Calu3 (cell line): ENCODE data around the gene SMARCA2. TPM values are rescaled to one million over a fixed set of nuclear protein-coding genes. Genes with fewer than 3 reads are reported as not detected.

ENCODE experiments used
- Bru-seq: library from RNA; stranded (reverse); fragments of 400-500 nt; gene quantifications from one replicate; lab custom pipeline; 2021; lab: Mats Ljungman, UMichigan
- BruChase-seq, 2 experiments: library from RNA; stranded (reverse); fragments of 400-500 nt; gene quantifications; one replicate each; lab custom pipeline; 2021; lab: Mats Ljungman, UMichigan
- BruUV-seq: library from RNA; stranded (reverse); fragments of 400-500 nt; replicated peaks from 2 replicates; lab custom pipeline; 2021; lab: Mats Ljungman, UMichigan
- CTCF ChIA-PET: fragments of 300-600 bp; sonication (Branson Sonifier 250); formaldehyde crosslinking; loops from one replicate; lab custom pipeline; 2022; ENCODE audit warnings: antibody characterized with exemption; lab: Charles Lee
- DNase-seq: peaks from one replicate; pipeline ENCODE4 v3.0.0; 2022
- H3K27ac Mint-ChIP-seq: one replicate; pipeline ENCODE4 v1.8.0; 2022; ENCODE audit warnings: mixed read lengths; ENCODE audit not compliant: unreplicated experiment
- H3K27me3 Mint-ChIP-seq: one replicate; pipeline ENCODE4 v1.8.0; 2022; ENCODE audit warnings: mixed read lengths; ENCODE audit not compliant: unreplicated experiment
- H3K36me3 Mint-ChIP-seq: one replicate; pipeline ENCODE4 v1.8.0; 2022; ENCODE audit warnings: mild to moderate bottlenecking, moderate library complexity, mixed read lengths; ENCODE audit not compliant: insufficient read depth, unreplicated experiment
- H3K4me1 Mint-ChIP-seq: one replicate; pipeline ENCODE4 v1.8.0; 2022; ENCODE audit warnings: mild to moderate bottlenecking, low read depth, mixed read lengths; ENCODE audit not compliant: unreplicated experiment
- H3K4me3 Mint-ChIP-seq: one replicate; pipeline ENCODE4 v1.8.0; 2022; ENCODE audit warnings: mild to moderate bottlenecking, low read depth, moderate library complexity, mixed read lengths; ENCODE audit not compliant: unreplicated experiment
- H3K9me3 Mint-ChIP-seq: one replicate; pipeline ENCODE4 v1.8.0; 2022; ENCODE audit warnings: low read depth, mixed read lengths; ENCODE audit not compliant: unreplicated experiment
- intact Hi-C: fragments of 100-400 bp; cut with micrococcal nuclease; formaldehyde crosslinking; loops from one replicate; pipeline ENCODE4 v1.10.0; 2022; ENCODE audit not compliant: unreplicated experiment
- long read RNA-seq: library from polyadenylated mRNA; stranded (forward); transcript quantifications from one replicate; pipeline ENCODE4 v2.0.0, GENCODE V29; 2022
- total RNA-seq: library from RNA; stranded (reverse); gene quantifications from 2 replicates; pipeline ENCODE4 v1.2.3, GENCODE V29; 2022
- TF ChIP-seq, protein P1 (sequence below): fragments of 200-600 bp; IDR thresholded peaks from one replicate; pipeline ENCODE4 v1.8.0; 2022; ENCODE audit warnings: antibody characterized with exemption; ENCODE audit not compliant: unreplicated experiment

The SMARCA2 gene
- total RNA-seq (39.3 and 47.4 TPM in 2 replicates), Bru-seq, nascent RNA (percentile 59 among the genes with signal in this experiment), BruChase-seq, experiment 1, labeled RNA remaining after a 6-hour chase (percentile 53 among the genes with signal in this experiment), BruChase-seq, experiment 2, labeled RNA remaining after a 2-hour chase (percentile 50 among the genes with signal in this experiment)
- long read RNA-seq, full-length matches to known transcripts = 3 of 20 reads
- long read RNA-seq, partial matches to known transcripts = 7 of 20 reads
- long read RNA-seq, other reads (novel, unspliced or antisense) = 10 of 20 reads

DNA sequence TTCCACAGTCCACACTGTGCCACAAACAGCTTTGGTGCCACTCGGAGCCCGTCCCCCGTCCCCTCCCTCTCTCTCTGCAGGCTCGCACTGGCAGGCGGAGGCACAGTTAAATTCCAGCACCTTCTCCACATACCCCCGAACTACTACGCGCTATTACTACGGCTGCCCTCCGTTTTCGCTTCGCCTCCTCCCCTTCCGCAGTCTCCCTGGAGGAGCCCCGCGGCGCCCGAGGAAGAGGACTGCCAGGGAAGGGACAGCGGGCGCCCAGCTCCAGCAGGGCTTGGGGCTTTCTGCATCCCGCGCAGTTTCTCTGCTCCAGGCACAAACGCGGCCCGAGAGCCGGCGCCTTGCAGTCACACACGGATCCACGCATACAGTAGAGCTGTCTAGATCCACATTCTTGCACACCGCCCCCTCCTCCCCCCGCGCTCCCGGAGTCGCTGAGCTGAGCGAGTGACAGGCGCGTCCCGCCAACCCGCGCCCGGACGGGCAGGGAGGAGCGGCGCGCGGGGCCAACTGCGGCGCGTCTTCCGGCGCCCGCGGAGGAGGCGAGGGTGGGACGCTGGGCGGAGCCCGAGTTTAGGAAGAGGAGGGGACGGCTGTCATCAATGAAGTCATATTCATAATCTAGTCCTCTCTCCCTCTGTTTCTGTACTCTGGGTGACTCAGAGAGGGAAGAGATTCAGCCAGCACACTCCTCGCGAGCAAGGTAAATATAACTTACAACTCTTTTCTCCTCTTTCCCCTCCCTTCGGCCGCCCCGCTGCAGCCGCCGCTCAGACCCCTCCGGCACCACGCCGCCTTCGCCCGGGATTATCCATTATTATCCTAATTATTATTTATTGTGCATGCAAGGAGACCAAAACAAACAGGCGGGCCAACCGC lies at the start of gene SMARCA2:
Gene SMARCA2 (plus strand): TSS at position 652 of the 885 bp plus-strand sequence. CDS start 13,676 bp downstream, outside the sequence.
- Mint-ChIP-seq H3K4me3 (peak within 1 kb of the TSS; percentile 99), H3K36me3 (peaks cover 43% of the 10 kb centered on the region), H3K27ac (peak within 1 kb of the TSS; percentile 47), H3K4me1 (no peaks in the 10 kb centered on the region), H3K9me3 (no peaks in the 10 kb centered on the region), H3K27me3 (peaks cover 15% of the 10 kb centered on the region)
- no TSS peak for BruUV-seq
- intact Hi-C loops = no loop called here
- TF ChIP-seq, protein P1, sequence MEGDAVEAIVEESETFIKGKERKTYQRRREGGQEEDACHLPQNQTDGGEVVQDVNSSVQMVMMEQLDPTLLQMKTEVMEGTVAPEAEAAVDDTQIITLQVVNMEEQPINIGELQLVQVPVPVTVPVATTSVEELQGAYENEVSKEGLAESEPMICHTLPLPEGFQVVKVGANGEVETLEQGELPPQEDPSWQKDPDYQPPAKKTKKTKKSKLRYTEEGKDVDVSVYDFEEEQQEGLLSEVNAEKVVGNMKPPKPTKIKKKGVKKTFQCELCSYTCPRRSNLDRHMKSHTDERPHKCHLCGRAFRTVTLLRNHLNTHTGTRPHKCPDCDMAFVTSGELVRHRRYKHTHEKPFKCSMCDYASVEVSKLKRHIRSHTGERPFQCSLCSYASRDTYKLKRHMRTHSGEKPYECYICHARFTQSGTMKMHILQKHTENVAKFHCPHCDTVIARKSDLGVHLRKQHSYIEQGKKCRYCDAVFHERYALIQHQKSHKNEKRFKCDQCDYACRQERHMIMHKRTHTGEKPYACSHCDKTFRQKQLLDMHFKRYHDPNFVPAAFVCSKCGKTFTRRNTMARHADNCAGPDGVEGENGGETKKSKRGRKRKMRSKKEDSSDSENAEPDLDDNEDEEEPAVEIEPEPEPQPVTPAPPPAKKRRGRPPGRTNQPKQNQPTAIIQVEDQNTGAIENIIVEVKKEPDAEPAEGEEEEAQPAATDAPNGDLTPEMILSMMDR = no peak
- CTCF ChIA-PET = no interaction called here
- peak; percentile 90 for DNase-seq

DNA sequence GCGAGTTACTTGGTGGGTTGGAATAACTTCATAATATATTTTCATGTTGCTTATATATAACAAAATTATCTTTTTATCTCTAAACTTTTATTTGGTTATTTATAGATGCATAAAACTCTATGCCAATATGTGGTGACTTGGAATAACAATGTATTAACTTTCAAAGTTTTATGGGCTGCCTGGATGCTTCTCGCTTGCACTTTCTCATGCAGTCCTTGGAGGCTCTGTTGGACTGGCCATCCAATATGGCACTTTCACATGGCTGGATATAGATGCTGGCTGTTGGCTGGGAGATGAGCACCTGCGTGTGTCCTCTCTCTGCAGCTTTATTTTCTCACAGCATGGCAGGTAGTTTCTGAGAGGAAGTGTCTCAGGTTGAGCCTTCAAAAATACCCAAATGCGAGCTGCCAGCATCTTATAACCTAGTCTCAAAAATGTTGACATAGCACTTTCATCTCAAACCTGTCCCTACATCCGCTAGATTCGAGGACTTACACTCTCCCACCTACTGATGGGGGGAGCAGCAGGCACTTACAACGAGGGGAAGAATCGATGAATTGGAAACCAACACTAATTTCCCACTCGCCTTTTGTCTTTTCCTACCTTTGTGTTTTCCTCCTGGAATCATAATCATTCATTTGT lies 48.3 kb upstream of the SMARCA2 start:
- Mint-ChIP-seq H3K27me3 (peaks cover 12% of the 10 kb centered on the region), H3K4me1 (no peaks in the 10 kb centered on the region), H3K4me3 (no peak overlapping the region), H3K36me3 (no peaks in the 10 kb centered on the region), H3K9me3 (no peaks in the 10 kb centered on the region), H3K27ac (no peak overlapping the region)
- CTCF ChIA-PET = no interaction called here
- no TSS peak for BruUV-seq
- TF ChIP-seq, protein P1 = no peak
- DNase-seq = no peak
- intact Hi-C loops = no loop called here

DNA sequence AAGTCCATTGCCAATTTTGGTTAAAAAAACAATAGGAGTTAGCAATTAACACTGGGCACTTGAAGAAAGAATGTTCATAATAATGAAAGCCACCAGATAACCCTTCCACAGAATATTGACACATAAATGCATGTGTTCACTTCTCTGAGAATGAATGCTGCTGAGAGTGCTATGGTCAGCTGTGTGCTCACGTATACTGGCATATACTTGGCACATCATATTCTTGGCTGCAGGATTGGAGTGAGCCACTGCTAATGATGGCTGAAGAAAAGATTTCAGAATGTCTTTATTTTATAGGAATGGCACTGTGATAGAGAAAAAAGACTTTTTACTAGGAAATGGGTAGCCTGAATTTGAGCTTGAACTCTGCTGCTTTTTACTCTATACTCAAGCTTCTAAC lies 46.0 kb upstream of the SMARCA2 start:
- H3K4me3 Mint-ChIP-seq = no peak overlapping the region
- no peaks in the 10 kb centered on the region for H3K9me3 Mint-ChIP-seq
- TF ChIP-seq, protein P1 = no peak
- no TSS peak for BruUV-seq
- H3K27me3 Mint-ChIP-seq = peaks cover 12% of the 10 kb centered on the region
- CTCF ChIA-PET = no interaction called here
- no peaks in the 10 kb centered on the region for H3K36me3 Mint-ChIP-seq
- H3K27ac Mint-ChIP-seq = no peak overlapping the region
- H3K4me1 Mint-ChIP-seq = no peaks in the 10 kb centered on the region
- intact Hi-C loops = no loop called here
- DNase-seq = no peak

DNA sequence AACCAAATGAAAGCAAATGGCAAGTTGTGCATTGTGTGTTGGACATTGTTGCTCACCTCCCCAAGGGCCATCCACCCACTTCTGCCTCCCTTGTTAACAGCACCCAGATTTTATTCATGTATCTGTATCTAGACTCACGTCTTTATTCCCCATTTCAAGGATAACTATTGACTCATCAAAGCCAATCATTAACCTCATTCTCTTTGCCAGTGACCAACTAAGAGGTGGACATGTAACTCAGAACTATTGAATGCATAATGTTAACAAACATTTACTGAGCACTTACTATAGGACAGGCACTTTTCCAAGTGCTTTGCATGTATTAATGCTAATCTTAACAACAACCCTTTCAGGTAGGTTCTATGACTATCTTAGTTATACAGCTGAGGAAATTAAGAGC lies 45.2 kb upstream of the SMARCA2 start:
- CTCF ChIA-PET = no interaction called here
- Mint-ChIP-seq H3K36me3 (no peaks in the 10 kb centered on the region), H3K27me3 (peaks cover 12% of the 10 kb centered on the region), H3K4me1 (no peaks in the 10 kb centered on the region), H3K27ac (no peak overlapping the region), H3K9me3 (no peaks in the 10 kb centered on the region), H3K4me3 (no peak overlapping the region)
- TF ChIP-seq, protein P1 = no peak
- BruUV-seq = no TSS peak
- intact Hi-C loops = no loop called here
- DNase-seq = no peak
